Hepatocyte (in vitro differentiated cells): Measurements from ENCODE around the gene SMS. TPM values are rescaled to one million over a fixed set of nuclear protein-coding genes. Genes with fewer than 3 reads are reported as not detected.

ENCODE experiments used
- DNase-seq: peaks from one replicate; pipeline ENCODE4 v3.0.0-alpha.2; 2016; ENCODE audit warnings: low spot score
- H2AFZ ChIP-seq: fragments of 200-600 bp; sonication (generic); 2 replicates; pipeline ENCODE4 v1.6.0; 2016; ENCODE audit warnings: antibody characterized with exemption, mild to moderate bottlenecking
- H3K27ac ChIP-seq: fragments of 200-600 bp; sonication (generic); 2 replicates; pipeline ENCODE4 v1.5.1; 2016; ENCODE audit warnings: mild to moderate bottlenecking
- H3K27me3 ChIP-seq: fragments of 200-600 bp; sonication (generic); 2 replicates; pipeline ENCODE4 v1.6.1; 2016
- H3K36me3 ChIP-seq: fragments of 200-600 bp; sonication (generic); replicated peaks from 2 replicates; pipeline ENCODE4 v1.5.1; 2016; ENCODE audit warnings: low read depth; ENCODE audit not compliant: insufficient read depth
- H3K4me1 ChIP-seq: fragments of 200-600 bp; sonication (generic); 2 replicates; pipeline ENCODE4 v1.5.1; 2016; ENCODE audit warnings: mild to moderate bottlenecking, moderate library complexity; ENCODE audit not compliant: insufficient read depth
- H3K4me2 ChIP-seq: fragments of 200-600 bp; sonication (generic); 2 replicates; pipeline ENCODE4 v1.6.0; 2016
- H3K4me3 ChIP-seq: fragments of 200-600 bp; sonication (generic); 2 replicates; pipeline ENCODE4 v1.5.1; 2016; ENCODE audit warnings: mild to moderate bottlenecking
- H3K79me2 ChIP-seq: fragments of 200-600 bp; sonication (generic); 2 replicates; pipeline ENCODE4 v1.6.0; 2017; ENCODE audit warnings: mild to moderate bottlenecking
- H3K9me2 ChIP-seq: fragments of 200-600 bp; sonication (generic); replicated peaks from 2 replicates; pipeline ENCODE4 v1.6.0; 2017; ENCODE audit warnings: mild to moderate bottlenecking; ENCODE audit not compliant: insufficient read depth
- H3K9me3 ChIP-seq: fragments of 200-600 bp; sonication (generic); 2 replicates; pipeline ENCODE4 v1.5.1; 2016; ENCODE audit warnings: low read depth, mild to moderate bottlenecking
- H4K20me1 ChIP-seq: fragments of 200-600 bp; sonication (generic); 2 replicates; pipeline ENCODE4 v1.6.0; 2016; ENCODE audit warnings: mild to moderate bottlenecking; ENCODE audit not compliant: insufficient read depth, poor library complexity, severe bottlenecking
- CTCF ChIP-seq: fragments of 200-600 bp; sonication (generic); IDR thresholded peaks from 2 replicates; pipeline ENCODE4 v1.5.1; 2016; ENCODE audit warnings: antibody characterized with exemption, mild to moderate bottlenecking; ENCODE audit not compliant: poor library complexity
- EZH2 ChIP-seq: fragments of 200-600 bp; sonication (generic); IDR thresholded peaks from 2 replicates; pipeline ENCODE4 v1.6.1; 2016; ENCODE audit warnings: antibody characterized with exemption, mild to moderate bottlenecking, borderline replicate concordance
- EZH2phosphoT487 ChIP-seq: fragments of 200-600 bp; sonication (generic); IDR thresholded peaks from one replicate; pipeline ENCODE4 v1.6.1; 2018; ENCODE audit warnings: antibody characterized with exemption, mild to moderate bottlenecking, low read depth, moderate library complexity; ENCODE audit not compliant: unreplicated experiment, severe bottlenecking
- WGBS: methylation state at CpG from one replicate; pipeline ENCODE4 v1.1.6; 2016; ENCODE audit warnings: low lambda C conversion rate; ENCODE audit errors: missing lambda C conversion rate; 5-methylcytosine and 5-hydroxymethylcytosine counted together
- polyA plus RNA-seq: library from polyadenylated mRNA; unstranded; fragments of >200 nt; fragmentation: Nextera tagmentation; extraction: Ambion mirVana; gene quantifications from 2 replicates; pipeline ENCODE4 v1.2.1, GENCODE V29; 2016
- total RNA-seq: library from RNA; depleted of rRNA; stranded (reverse); fragments of >200 nt; gene quantifications from 2 replicates; pipeline ENCODE4 v1.2.3, GENCODE V29; 2014

The SMS gene
- total RNA-seq: 62.3 and 70.1 TPM in 2 replicates
- 76.6 and 80.9 TPM in 2 replicates for polyA plus RNA-seq

DNA sequence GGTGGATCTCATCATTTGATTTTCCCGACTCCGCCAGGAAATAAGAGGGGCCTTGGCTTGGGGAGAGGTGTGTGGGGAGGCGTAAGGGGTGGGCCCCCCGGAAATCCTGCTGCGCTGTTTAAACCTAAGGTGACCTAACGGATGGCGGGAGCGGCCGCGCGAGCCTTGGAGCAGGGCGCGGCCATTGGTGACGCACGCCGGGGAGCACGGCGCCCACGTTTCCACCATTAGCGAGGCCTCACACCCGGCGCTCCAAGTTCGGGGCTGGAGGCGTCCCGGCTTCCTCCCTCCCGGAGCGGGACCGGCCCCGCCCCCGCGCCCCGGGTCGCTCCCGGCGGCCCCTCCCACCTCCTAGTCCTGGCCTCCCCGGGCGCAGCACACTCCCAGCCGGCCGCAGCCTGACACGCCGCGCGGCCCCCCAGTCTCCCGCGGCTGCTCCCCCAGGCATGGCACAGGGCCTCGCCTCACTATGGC, at the start of gene SMS:
Gene SMS (plus strand): TSS at position 354 of the 474 bp plus-strand sequence. CDS start 116 bp downstream, at position 470.
- H3K4me3 ChIP-seq: peak within 1 kb of the TSS; percentile 45
- H3K4me1 ChIP-seq: no peaks in the 10 kb centered on the region
- no peaks in the 10 kb centered on the region for H3K9me2 ChIP-seq
- no peaks in the 10 kb centered on the region for H4K20me1 ChIP-seq
- TF ChIP-seq EZH2 (no peak), EZH2phosphoT487 (no peak), CTCF (no peak)
- H2AFZ ChIP-seq: peak within 1 kb of the TSS; percentile 58
- H3K27me3 ChIP-seq: no peaks in the 10 kb centered on the region
- DNase-seq: peak; percentile 83
- peak within 1 kb of the TSS; percentile 70 for H3K4me2 ChIP-seq
- no peaks in the 10 kb centered on the region for H3K9me3 ChIP-seq
- peaks cover 32% of the 10 kb centered on the region for H3K79me2 ChIP-seq
- WGBS: 59% methylated on average over 15 of the region's 46 CpGs
- no peaks in the 10 kb centered on the region for H3K36me3 ChIP-seq
- peak within 1 kb of the TSS; percentile 79 for H3K27ac ChIP-seq

GRCh38 chrX:21905313-21905712, 35.2 kb upstream of the SMS start:
- Histone ChIP-seq H2AFZ (no peak overlapping the region), H3K4me2 (no peak overlapping the region), H3K27me3 (no peaks in the 10 kb centered on the region), H3K4me1 (no peaks in the 10 kb centered on the region), H3K9me3 (no peaks in the 10 kb centered on the region), H4K20me1 (no peaks in the 10 kb centered on the region), H3K4me3 (no peak overlapping the region), H3K27ac (no peak overlapping the region), H3K9me2 (no peaks in the 10 kb centered on the region), H3K79me2 (no peaks in the 10 kb centered on the region), H3K36me3 (no peaks in the 10 kb centered on the region)
- DNase-seq: no peak
- TF ChIP-seq EZH2: no peak
- TF ChIP-seq CTCF: no peak
- TF ChIP-seq EZH2phosphoT487: no peak
- 66% methylated on average over 2 of the region's 2 CpGs for WGBS

DNA sequence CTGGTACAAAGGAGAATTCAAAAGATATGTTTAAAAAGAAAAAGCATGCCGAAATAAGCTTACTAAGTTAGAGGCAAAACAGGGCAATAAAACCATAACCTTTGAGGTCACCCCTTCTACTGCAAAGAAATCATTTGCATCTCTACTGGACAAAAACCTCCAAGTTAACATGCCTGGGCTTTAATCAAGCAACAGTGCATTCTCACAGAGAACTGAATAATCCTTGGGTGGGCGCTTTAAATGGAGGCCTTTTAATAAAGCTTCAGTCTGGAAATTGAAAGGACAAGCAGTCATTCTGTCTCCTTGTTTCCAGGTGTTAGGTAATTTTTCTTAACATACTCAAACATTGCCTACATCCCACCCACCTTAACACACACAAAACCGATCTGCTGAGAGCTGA, 34.6 kb upstream of the SMS start:
- no peak for DNase-seq
- Histone ChIP-seq H4K20me1 (no peaks in the 10 kb centered on the region), H3K9me2 (no peaks in the 10 kb centered on the region), H3K4me3 (no peak overlapping the region), H3K4me1 (no peaks in the 10 kb centered on the region), H2AFZ (no peak overlapping the region), H3K27ac (no peak overlapping the region), H3K36me3 (no peaks in the 10 kb centered on the region), H3K79me2 (no peaks in the 10 kb centered on the region), H3K4me2 (no peak overlapping the region), H3K27me3 (no peaks in the 10 kb centered on the region), H3K9me3 (no peaks in the 10 kb centered on the region)
- TF ChIP-seq CTCF (no peak), EZH2 (no peak), EZH2phosphoT487 (no peak)
- 63% methylated on average over 3 of the region's 3 CpGs for WGBS
